ENCODE results near the gene C10orf67.

The C10orf67 gene

DNA sequence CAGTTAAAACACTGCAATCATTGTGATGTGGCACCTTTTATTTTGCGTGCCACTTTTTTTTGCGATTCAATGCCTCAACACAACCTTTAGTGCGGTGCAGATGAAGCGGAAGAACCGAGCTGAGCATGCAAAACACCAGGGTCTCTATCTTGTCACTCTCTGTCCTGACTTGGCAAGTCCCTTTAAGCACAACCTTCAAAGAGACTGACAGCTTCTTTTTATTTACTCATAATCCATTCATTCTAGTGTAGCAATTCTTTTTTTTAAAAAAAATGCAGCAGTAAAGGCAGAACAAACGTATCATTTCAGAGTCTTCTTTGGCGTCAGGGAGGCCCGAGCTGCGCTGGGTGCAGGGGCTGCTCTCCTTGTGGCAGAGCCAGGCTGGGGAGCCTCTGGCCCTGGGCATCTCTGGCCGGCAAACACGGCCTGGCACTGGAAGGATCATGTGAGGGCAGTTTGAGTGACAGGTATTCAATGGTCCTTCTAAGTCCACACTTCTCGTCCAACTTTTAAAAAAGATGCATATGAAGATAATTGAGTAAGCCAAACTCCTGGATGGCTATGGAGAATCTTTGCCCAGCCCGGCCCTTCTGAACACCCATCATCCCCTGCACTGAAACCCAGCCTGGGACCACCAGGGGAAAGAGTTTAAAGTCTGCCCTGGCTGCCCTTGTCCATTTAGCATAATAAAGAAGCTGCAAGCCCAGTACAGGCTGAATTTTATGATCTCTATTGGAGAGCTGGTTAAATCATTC, 148.6 kb downstream of the C10orf67 start:
- no peak for DNase-seq

DNA sequence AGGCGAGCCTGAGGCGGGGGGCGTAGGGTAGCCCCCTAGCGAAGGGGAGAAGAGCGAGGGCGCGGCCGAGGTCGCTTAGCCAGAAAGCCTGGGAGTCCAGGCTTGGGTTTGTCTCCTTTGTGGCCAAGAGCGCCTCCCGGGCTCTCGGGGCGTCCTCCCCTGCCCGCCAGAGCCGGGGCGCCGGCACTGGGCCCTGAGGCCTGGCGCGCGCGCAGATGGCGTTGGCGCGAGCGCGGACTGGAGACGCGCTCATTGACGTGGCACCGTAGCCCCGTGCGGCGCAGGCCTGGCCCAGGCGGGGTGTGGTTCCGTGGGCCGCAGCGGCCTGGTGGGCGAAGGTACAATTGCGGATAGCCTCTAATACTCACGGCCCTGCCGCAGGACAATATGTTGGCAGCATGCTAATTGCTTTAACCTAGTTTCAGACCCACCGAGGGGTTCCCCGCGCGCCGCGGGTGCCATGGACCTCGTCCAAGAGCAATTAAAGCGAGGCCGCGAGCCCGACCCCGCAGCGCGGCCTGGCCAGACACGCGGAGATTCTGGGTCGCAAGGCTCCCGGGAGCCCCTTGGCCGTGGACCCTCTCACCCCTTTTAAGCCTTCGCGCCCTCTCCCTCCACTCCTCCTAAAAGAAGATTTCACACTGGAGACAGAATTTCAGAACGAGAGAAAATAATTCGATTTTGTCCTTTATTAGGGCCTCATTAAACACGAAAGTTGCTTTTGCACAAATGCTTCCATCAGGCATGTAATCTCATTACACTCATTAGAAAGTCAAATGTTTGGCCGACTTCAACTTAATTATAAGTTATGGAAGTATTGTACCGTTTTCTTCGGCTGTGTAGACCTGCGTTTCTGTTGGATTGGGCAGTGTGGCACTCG, 149.4 kb downstream of the C10orf67 start:
- DNase-seq: no peak

DNA sequence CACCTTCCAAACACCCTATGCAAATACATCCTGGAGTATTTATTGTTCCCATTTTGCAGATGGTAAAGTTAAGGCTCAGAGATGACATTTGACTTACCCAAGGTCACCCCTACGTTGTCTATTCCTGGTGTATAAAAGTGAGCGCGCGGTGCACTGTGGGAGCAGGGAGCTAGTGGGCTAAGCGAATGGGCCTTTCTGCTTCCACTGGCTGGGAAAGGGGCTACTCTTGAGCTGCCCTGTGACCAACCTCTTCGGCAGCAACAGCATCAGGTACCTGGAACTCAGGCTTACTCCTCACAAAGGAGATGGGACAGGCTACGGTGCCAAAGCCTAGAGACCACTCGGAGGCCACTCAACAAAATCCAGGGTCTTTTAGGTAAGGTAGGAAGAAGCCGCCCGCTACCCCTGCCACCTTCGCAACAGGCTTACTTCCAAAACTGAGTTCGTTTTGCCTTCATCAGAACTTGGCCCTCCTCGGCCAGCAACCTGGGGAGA, 150.1 kb downstream of the C10orf67 start:
- no peak for DNase-seq

DNA sequence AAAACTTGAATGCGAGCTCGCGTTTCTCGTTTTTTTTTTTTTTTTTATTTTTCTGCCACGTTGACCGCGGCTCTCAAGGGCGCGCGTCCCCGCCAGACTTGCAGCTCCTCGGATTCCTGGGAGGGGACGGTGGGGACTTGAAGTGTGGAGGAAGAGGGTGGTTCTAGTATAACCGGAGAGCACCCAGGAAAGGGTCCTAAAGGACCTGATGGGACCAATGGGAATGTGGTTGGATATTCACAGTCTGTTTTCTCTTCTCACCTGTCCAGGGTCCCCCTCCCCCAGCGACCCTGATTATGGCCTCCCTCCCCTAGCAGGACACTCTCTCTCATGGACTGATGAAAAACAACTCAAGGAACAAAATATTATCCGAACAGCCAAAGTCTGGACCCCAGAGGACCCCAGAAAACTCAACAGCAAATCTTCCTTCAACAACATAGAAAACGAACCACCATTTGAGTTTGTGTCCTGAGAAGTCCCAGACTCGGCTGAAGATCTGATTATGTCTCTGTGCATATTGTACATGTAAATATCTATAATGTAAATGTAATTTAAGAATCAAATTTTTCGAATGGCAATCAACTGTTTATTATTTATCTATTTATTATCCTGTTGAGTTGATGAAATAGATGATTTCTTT, 151.0 kb downstream of the C10orf67 start:
- no peak for DNase-seq

DNA sequence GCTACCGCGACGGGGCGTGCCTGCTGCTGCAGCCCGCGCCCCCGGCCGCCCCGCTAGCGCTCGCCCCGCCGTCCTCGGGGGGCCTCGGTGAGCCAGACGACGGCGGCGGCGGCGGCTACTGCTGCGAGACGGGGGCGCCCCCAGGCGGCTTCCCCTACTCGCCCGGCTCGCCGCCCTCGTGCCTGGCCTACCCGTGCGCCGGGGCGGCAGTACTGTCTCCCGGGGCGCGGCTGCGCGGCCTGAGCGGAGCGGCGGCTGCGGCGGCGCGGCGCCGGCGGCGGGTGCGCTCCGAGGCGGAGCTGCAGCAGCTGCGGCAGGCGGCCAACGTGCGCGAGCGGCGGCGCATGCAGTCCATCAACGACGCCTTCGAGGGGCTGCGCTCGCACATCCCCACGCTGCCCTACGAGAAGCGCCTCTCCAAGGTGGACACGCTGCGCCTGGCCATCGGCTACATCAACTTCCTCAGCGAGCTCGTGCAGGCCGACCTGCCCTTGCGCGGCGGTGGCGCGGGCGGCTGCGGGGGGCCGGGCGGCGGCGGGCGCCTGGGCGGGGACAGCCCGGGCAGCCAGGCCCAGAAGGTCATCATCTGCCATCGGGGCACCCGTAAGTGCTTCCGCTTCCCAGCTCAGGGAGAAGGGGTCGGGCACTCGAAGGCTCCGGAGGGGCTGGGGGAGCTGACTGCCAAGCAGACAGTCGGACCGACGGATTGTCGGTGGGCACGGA, 151.7 kb downstream of the C10orf67 start:
- DNase-seq: peak in 1 of 3 donors; percentile 5

DNA sequence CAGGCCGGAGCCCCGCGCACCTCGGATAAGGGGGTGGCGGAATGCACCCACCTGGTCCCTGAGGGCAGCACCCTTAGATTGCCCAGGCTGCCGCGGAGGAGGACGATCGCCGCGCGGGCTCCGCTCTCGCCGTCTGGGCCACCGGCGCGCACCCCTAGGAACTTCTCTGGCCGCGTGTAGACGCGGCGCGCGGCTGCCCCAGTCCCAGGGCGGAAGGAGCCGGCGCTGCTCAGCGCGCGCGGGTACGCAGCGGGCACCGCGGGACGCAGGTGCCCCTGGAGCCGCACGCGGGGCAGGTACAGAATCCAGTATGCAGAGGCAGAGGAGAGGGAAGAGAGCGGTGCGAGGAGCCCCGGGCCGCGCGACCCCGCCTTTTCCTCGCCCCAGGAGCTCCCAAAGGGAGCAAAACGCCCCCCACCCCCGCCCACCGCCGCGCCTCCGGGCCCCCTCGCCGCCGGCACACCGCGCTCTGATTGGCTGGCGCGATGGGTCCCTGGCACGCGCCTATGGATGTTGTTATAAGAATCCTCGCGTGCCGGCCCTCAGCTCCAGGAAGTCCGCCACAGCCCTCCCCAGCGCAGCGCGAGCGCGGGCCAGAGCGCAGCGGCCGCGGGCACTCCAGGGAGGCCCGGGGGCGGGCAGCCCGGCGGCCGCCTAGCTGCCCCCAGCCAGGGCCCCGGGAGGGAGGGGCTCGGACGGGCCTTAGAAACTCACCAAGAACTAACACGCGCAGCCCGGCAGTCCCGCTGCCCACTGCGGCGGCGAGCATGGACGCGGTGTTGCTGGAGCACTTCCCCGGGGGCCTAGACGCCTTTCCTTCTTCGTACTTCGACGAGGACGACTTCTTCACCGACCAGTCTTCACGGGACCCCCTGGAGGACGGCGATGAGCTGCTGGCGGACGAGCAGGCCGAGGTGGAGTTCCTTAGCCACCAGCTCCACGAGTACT, 152.6 kb downstream of the C10orf67 start, which contains the start of gene PTF1A:
TSS of gene PTF1A (plus strand) at position 549 of the 948 bp plus-strand sequence. CDS start at position 768, 219 bp downstream.
- DNase-seq: no peak

DNA sequence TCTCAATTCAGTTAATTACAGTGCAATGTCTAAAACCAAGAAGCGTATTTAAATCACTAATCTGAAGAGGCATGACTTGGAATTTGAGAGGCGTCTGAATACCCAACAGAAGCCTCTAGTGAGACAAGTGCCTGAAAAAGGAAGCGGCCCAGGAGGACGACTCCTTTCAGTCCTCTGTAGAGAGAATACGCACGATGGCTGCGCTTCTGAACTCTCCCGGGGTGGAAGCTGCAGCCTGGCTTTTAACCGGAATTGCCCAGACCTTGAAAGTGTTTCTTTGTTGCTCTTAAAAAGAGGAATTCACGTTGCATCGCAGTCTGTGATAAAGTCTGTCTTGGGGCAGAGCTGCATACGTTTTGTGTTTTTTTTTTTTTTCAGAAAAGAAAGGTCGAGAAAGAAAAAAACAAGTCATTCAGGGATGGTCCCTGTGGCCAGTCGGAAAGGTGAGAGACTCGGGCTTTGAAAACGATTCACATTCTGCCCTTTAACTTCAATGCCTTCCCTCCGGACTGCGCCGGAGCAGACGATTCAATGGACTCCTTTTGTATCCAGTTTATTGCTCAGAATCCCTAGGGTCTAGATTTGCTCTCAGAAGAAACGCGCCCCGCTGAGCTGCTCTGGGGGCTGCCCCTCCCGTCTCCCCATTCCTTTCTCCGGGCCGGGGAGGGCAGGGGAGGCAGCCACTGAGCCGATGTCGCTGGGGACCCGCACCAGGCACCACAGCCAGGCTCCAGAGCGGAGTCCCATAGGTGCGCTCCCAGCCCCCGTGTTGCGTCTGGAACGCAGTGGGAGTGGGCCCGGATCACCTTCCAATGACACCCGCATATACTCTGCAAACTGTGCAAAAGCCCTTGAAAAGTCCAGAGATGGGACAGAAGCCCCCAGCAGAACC, 153.5 kb downstream of the C10orf67 start:
- no peak for DNase-seq

DNA sequence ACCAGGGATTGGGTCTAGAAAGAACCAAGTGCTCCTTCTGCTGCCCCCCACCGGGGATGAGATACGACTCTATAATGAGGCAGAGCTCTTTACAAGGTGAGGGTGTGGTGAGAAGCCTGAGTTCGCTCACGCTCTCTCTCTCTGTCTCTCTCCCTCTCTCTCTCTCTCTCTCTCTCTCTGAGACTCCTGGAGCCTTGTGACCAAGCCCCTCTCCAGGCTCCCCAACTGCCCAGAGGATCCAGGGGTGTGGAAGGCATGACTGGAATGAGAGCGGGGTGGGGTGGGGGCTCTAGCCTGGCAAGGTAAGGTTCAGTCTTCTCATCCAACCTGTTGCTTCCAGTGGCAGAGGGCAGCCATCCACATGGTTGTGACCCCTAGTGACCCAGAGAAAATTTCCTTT, 155.6 kb downstream of the C10orf67 start:
- DNase-seq: no peak

DNA sequence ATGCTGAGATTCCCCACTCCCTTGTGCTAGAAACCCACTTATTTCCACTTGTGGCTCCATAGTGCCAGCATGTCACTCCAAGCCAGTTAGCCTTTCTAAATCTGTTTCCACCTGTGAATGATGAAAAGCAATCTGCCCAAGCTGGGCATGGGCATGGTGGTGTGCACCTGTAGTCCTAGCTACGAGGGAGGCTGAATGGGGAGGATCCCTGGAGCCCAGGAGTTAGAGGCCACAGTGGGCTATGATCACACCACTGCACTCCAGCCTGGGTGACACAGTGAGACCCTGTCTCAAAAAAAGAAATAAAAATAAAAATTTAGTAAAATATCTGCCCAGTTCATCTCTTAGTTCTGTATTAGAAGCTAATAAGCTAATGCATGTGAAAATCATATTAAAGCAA, 157.4 kb downstream of the C10orf67 start:
- no peak for DNase-seq

DNA sequence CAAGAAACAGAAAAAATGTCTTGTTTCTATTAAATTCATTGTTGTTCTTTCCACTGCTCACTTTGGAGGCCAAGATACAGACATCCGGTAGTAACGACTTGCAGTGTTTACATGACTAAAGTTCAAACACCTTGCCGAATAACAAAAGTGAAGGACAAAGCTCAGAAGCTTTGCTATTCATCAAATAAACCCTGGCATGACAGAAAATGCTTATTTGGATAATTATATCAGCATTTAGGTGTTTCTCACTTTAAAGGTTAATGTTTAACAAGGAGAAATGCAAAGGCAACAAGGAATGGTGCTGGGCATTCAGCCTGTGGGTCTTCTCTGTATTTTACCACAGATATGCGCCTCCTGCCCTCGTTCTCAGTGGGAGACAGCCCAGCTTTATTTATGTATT, 157.9 kb downstream of the C10orf67 start:
- DNase-seq: no peak

DNA sequence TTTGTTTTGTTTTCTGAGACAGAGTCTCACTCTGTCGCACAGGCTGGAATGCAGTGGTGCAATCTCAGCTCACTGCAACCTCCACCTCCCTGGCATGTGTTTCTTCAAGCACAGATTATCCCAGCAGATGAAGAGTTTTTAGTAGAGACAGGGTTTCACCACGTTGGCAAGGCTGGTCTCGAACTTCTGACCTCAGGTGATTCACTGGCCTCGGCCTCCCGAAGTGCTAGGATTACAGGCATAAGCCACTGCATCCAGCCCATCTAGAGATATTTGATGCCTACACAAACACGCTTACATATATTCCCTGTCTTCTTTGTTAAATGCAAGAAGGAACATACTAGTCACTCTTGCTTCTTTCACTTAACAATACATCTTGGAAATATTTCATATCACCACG, 158.4 kb downstream of the C10orf67 start:
- DNase-seq: no peak

DNA sequence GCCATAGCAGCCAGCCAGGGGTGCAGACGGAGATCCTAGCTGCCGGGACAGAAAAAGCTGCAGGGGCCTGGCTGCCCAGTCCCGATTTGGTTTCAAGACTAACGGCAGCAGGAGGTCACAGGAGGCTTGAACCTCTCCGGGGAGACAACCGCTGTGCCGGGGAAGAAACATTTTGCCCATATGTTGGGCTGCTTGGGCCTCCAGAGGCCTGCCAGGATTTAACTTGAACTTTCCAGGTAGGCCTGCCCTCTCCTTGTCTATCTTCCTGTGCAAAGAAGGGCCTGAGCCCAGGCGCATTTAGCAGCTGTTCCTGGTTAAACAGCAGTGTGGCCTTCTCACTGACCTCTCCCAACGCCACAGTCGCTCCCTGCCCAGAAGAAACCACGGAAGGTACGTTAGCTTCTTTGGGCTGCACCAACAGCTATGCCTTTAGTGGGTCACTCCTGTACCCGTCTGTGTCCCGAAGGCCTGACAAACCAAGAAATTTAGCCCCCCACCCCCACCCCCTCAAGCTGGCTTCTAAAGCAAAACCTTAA, 169.6 kb downstream of the C10orf67 start:
- DNase-seq: no peak

DNA sequence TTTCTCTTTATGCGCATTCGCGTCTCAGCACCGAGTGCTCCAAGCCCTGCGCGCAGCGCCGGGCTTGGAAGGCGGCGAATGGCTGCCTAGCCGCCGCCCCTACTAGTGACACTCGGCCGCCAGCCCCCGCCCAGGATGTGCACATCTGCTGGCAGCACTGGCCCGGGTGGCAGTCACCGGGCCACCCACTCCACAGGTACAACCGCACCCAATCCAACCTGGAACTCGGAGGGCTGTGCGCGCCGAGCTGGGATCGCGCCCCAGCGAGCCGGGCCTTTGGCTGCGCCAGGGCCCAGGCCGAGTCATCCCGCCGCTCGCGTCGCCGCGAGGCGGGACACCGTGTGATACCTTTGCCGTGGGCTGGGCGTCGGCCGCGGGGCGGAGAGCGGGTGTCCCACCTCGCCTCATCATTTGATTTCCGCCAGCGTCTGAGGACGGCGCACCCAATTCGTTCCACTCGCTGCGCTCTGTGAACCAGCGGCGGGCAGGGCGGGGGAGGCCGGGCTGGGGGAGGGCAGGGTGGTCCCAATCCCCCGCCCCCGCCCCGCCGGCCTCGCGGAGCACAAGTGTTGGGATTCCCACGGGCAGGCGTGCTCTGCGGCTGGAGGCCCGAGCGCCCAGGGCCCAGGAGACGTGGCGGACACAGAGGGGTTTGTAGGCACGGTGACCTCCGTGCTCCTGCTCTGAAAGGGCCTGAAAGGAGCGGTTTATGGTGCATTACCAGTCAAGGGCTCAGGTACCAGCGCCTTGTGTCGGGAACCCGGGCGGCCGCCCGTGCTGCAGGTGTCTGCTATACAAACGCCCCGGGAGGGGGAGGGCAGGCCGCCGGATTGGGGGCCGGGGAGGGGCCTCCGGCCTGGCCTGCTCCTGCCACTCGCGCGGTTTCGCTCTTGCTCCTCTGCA, 170.3 kb downstream of the C10orf67 start:
- DNase-seq: no peak

DNA sequence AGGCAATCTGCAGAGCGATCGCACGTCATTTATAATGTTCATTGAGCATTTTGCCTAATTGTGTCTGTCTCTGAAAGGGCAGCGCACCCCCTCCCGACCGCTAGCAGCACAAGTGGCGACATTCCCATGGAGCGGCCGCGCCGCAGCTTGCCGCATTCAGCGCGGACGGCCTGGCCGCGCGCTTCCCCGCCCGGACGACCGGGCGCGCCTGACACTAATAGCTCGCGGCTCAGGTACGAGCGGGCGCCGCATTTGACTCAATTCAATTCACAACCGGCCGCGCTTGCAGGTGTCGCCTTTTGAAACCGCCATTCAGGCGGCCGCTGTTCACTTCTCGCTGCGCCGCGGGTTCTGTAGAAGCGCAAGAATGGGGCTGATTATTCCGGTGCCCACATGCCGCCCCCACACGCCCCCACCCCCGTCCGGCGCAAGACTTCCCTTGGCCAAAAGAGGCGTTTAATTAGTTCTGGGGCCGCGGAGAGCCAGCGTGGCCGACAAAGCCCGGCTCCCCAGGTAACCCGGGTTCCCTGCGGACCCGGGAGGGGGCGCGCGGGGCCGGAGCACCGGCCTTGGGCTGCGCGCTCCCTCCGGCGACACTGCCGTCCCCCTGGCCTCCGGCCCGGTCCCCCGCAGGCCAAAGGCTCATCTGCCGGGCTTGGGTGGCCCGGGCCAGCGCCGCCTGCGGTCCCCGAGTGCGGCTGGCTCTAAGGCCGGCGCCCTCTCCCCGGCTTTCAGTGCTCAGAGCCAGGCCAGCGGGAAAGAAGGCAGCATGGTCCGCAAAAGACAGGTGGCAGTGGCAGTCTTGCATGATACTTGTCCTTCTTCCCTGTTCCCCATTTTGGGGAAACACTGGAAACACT, 171.2 kb downstream of the C10orf67 start:
- DNase-seq: no peak

DNA sequence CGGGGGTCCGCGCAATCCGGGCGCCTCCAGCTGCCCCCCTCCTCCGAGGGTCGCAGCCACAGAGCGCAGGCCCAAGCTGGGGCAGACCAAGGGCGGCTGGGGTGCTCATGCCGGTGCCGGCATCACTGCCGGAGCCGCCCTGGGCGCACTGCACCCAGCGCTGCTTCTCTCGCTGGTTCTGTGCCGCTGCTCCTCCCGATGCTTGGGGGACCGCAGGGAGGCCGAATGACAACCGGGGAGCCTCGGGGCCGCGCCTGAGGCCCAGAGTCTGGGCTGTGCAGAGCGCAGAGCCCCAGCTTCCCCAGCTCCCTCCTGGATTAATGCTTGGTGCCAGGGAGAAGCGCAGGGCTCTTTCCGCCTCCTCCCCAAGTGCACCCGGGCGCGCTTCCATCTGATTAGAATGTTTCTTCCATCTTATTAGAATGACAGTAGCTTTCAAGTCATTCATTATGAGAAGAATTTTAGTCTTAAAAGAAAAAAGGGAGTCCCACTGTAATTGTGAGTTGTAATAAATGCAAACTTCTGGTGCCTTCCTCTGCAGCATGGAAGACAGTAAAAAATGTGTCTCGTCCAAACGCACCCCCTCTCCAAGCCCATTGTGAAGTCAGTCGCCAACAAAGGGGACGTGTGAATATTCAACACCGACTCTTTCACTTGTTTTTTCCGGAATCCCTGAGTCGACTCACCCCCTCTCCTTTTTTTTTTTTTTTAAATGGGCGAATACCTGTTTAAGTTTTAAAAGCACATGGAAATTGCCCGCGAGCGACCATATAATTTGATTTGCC, 172.0 kb downstream of the C10orf67 start:
- DNase-seq: no peak

DNA sequence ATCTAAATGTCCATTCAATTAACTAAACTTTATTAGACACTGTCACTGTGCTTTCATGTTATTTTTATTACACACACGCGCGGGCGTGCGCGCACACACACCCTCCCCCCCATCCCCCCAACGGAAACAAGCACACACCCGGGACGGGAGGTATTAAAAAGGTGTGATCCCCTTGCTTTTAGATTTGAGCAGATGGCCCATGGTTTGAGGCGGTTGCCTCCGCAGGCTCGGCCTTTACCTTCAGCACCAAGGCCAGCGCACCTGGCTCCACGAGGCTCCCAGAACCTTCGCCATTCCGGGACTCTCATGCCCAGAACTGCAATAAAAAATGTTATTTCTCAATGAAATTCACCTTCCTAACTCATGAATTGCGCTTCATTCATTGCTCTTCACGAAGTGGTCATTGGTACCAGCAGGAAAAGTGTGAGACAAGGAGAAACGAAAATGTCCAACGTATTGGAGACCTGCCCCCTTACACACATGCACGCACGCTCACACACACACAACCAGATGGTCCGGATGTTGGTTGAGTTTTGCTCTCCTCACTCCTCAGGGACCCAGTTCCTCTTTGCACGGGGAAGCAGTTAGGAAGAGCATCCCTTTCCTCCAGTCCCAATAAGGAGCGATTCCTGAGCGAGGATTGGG, 173.2 kb downstream of the C10orf67 start:
- peak in 2 of 3 donors; percentile 9 to 43 for DNase-seq

DNA sequence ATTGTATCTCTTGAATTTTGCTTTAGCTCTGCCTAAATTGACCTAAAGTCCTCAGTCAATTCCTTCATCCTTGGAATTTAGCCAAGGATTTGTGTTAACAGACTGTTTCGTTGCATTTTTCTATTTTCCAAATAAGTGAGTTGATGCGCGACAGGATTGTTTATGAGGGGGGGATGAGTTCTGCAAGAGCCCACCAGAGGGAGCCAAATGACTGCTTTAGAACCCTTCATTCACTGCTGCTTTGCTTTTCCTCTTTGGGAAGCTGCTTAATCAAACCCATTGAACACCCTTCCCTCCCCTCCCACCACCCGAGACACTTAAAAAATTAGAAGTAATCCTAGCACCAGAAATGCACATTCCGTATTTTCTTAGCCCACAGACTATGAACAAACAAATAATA, 186.2 kb downstream of the C10orf67 start:
- peak; percentile 62 to 75 (median 68) for DNase-seq
